Activated B cell treated with CpG ODN at 0.5 μM for 24 hours (primary cell): ENCODE results near the gene COPB2. TPM values are rescaled to one million over a fixed set of nuclear protein-coding genes. Genes with fewer than 3 reads are reported as not detected.

Experiments
- ATAC-seq: fragments of 200-7000 bp; cut with Tn5 transposase; one replicate; pipeline ENCODE4 v1.10.0; 2021; ENCODE audit warnings: low read depth, mild to moderate bottlenecking, moderate library complexity
- CTCF ChIA-PET: fragments of 350-600 bp; sonication (Branson Sonifier 250); formaldehyde crosslinking; loops from one replicate; lab custom pipeline; 2021; ENCODE audit warnings: antibody characterized with exemption; lab: Charles Lee
- POLR2A ChIA-PET: fragments of 350-600 bp; sonication (Branson Sonifier 250); formaldehyde crosslinking; loops from one replicate; lab custom pipeline; 2021; ENCODE audit warnings: antibody characterized with exemption; lab: Charles Lee
- DNase-seq: peaks from one replicate; pipeline ENCODE4 v3.0.0; 2022
- H3K27ac Mint-ChIP-seq: one replicate; pipeline ENCODE4 v1.8.0; 2020; ENCODE audit warnings: mixed read lengths
- H3K27me3 Mint-ChIP-seq: one replicate; pipeline ENCODE4 v1.8.0; 2021; ENCODE audit warnings: mixed read lengths
- H3K36me3 Mint-ChIP-seq: one replicate; pipeline ENCODE4 v1.8.0; 2021; ENCODE audit warnings: low read depth, mixed read lengths
- H3K4me1 Mint-ChIP-seq: one replicate; pipeline ENCODE4 v1.8.0; 2021; ENCODE audit warnings: mixed read lengths
- H3K4me3 Mint-ChIP-seq: one replicate; pipeline ENCODE4 v1.8.0; 2020; ENCODE audit warnings: mild to moderate bottlenecking, mixed read lengths
- H3K9me3 Mint-ChIP-seq: one replicate; pipeline ENCODE4 v1.8.0; 2020; ENCODE audit warnings: mixed read lengths
- intact Hi-C: fragments of 100-400 bp; cut with micrococcal nuclease; formaldehyde crosslinking; loops from one replicate; pipeline ENCODE4 v1.15.1; 2024
- total RNA-seq: library from RNA; stranded (reverse); gene quantifications from 2 replicates; pipeline ENCODE4 v1.2.3, GENCODE V29; 2022
- TF ChIP-seq, protein P1 (sequence below): fragments of 200-600 bp; IDR thresholded peaks from one replicate; pipeline ENCODE4 v1.8.0; 2022; ENCODE audit warnings: antibody characterized with exemption, mild to moderate bottlenecking

The COPB2 gene
- total RNA-seq, 1 donor from 2014 or later = 91.4 TPM

GRCh38 chr3:139317660-139318430, 71.6 kb downstream of the COPB2 start:
- POLR2A ChIA-PET = no interaction called here
- no peak for ATAC-seq
- peaks cover 30% of the 10 kb centered on the region for H3K27me3 Mint-ChIP-seq

DNA sequence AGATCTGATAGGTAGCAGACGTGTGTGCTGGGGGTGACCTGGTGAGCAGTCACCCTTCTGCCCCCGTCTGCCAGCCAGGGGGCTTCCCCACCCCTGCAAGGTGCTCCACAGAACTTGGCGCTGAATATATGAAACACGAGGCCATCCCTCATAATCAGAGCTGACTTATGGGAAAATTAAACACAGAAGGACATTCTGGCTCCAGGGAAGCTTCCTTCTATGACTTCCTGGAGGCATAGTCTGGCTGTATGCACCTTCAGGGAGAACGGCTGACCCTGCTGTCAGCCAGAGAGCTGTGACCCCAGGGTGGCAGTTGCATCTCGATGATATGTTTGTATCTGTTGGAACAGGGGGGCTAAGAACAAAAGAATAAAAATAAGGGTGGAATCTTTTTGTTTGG, 72.2 kb downstream of the COPB2 start:
- peaks cover 30% of the 10 kb centered on the region for H3K27me3 Mint-ChIP-seq

More at GRCh38 chr3:139317660-139318430, 71.6 kb downstream of the COPB2 start:
- Mint-ChIP-seq H3K4me1 (no peaks in the 10 kb centered on the region), H3K4me3 (no peak overlapping the region), H3K9me3 (no peaks in the 10 kb centered on the region), H3K27ac (no peak overlapping the region), H3K36me3 (no peaks in the 10 kb centered on the region)
- TF ChIP-seq, protein P1, sequence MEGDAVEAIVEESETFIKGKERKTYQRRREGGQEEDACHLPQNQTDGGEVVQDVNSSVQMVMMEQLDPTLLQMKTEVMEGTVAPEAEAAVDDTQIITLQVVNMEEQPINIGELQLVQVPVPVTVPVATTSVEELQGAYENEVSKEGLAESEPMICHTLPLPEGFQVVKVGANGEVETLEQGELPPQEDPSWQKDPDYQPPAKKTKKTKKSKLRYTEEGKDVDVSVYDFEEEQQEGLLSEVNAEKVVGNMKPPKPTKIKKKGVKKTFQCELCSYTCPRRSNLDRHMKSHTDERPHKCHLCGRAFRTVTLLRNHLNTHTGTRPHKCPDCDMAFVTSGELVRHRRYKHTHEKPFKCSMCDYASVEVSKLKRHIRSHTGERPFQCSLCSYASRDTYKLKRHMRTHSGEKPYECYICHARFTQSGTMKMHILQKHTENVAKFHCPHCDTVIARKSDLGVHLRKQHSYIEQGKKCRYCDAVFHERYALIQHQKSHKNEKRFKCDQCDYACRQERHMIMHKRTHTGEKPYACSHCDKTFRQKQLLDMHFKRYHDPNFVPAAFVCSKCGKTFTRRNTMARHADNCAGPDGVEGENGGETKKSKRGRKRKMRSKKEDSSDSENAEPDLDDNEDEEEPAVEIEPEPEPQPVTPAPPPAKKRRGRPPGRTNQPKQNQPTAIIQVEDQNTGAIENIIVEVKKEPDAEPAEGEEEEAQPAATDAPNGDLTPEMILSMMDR = no peak
- CTCF ChIA-PET = no interaction called here
- intact Hi-C loops = no loop called here
- DNase-seq = no peak

GRCh38 chr3:139313921-139314320, 75.5 kb downstream of the COPB2 start:
- POLR2A ChIA-PET = no interaction called here
- H3K4me3 Mint-ChIP-seq = no peak overlapping the region
- no peak overlapping the region for H3K27ac Mint-ChIP-seq
- peaks cover 26% of the 10 kb centered on the region for H3K27me3 Mint-ChIP-seq
- intact Hi-C loops = no loop called here
- CTCF ChIA-PET = no interaction called here
- H3K9me3 Mint-ChIP-seq = no peaks in the 10 kb centered on the region
- DNase-seq (no peak), ATAC-seq (no peak)
- no peaks in the 10 kb centered on the region for H3K4me1 Mint-ChIP-seq
- no peaks in the 10 kb centered on the region for H3K36me3 Mint-ChIP-seq
- TF ChIP-seq, protein P1 = no peak

More for the DNA sequence above, 72.2 kb downstream of the COPB2 start:
- no peaks in the 10 kb centered on the region for H3K36me3 Mint-ChIP-seq
- TF ChIP-seq, protein P1 = no peak
- CTCF ChIA-PET = no interaction called here
- no peaks in the 10 kb centered on the region for H3K4me1 Mint-ChIP-seq
- H3K4me3 Mint-ChIP-seq = no peak overlapping the region
- DNase-seq (no peak), ATAC-seq (no peak)
- POLR2A ChIA-PET = no interaction called here
- H3K27ac Mint-ChIP-seq = no peak overlapping the region
- H3K9me3 Mint-ChIP-seq = no peaks in the 10 kb centered on the region
- intact Hi-C loops = no loop called here

DNA sequence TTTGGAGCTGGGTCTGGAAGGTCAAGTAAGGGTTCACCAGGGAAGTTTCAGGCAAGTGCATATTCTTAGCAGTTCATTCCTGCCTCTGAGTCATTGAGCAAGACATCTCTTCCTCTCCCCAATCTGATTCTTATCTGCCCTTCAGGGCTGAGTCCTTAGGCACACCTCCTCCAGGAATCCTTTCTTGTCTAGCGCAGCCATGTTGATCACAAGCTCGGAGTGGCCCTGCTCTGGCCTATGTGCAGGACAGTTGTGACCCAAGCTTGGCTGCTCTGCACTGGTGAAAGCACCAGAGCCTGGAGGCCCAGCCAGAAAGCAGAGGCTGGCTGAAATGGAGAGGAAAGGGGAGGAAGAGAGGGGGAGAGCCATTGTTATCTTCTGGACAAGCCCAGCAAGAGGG, 76.5 kb downstream of the COPB2 start:
- Mint-ChIP-seq H3K27ac (no peak overlapping the region), H3K27me3 (peaks cover 17% of the 10 kb centered on the region), H3K4me1 (no peaks in the 10 kb centered on the region), H3K36me3 (no peaks in the 10 kb centered on the region), H3K4me3 (no peak overlapping the region), H3K9me3 (no peaks in the 10 kb centered on the region)
- CTCF ChIA-PET = no interaction called here
- POLR2A ChIA-PET = no interaction called here
- ATAC-seq (no peak), DNase-seq (no peak)
- intact Hi-C loops = no loop called here
- TF ChIP-seq, protein P1 = no peak

DNA sequence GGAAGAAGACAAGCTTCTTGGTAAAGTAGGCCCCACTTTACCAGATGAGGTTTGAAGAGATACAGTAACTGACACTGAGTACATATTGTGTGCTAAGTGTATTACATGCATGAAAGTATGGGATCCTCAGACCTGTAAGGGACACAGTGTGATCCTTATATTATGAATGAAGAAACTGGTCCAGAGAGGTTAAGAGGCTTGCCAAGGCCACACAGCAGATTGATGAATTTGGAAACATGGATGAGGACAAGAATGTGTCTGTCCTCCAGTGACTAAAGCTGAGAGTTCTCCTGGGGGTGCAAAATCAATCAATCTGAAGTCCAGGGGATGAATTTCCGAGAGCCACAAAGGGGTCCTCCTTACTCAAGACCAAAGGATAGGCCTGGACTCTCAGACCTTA, 77.0 kb downstream of the COPB2 start:
- TF ChIP-seq, protein P1 = no peak
- Mint-ChIP-seq H3K27ac (no peak overlapping the region), H3K4me3 (no peak overlapping the region), H3K9me3 (no peaks in the 10 kb centered on the region), H3K36me3 (no peaks in the 10 kb centered on the region), H3K4me1 (no peaks in the 10 kb centered on the region), H3K27me3 (peaks cover 17% of the 10 kb centered on the region)
- POLR2A ChIA-PET = no interaction called here
- CTCF ChIA-PET = no interaction called here
- no peak for DNase-seq
- intact Hi-C loops = no loop called here
- no peak for ATAC-seq
